HG03439 (cell line): Measurements from ENCODE around the gene FBXL17.
"Not testable (repeated sequence)": the region's sequence is repeated elsewhere in the genome, so short reads cannot be mapped to it uniquely, and the experiment has no call there.

ENCODE experiments used
- ATAC-seq: cut with Tn5 transposase; IDR thresholded peaks from one replicate; pipeline ENCODE4 v1.9.1; 2021; ENCODE audit warnings: mild to moderate bottlenecking, moderate library complexity; ENCODE audit not compliant: unreplicated experiment

FBXL17 gene

DNA sequence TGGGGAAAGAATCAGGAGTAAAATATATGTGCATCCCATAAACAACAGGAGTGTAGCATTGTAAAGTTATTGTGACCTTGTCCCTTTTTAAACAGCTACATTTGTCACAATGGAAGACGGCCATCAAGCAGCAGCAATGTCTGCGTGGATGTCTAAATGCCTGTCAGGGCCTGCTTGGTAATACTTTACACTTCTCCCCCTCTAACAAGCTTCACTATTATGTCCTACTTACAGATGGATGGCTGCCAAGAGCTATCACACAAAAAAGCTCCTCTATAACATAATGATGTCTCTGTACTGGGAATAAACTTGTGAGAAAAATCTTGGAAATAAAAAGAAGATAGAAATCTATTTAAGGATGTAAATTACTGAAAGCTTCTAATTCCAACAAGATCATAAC is 213.0 kb downstream of the FBXL17 start:
- ATAC-seq: no peak

DNA sequence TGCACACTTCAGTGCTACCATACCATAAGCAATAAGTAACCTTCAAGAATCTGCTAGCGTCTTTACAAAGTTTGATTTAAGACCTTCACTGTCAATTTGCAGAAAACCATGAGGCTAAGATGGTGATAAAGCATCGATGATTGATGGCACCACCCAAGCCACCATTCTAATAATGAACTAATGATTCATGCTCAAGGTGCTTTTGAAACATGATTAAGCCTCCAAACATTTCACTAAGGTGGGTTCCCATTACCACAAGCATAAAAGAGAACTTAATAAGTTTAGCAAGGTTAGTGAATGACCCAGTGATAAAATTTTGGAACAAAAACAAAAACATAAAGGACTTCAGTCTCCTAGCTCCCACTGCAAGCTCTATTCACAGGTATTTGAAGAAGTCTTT is 214.7 kb downstream of the FBXL17 start:
- no peak for ATAC-seq

DNA sequence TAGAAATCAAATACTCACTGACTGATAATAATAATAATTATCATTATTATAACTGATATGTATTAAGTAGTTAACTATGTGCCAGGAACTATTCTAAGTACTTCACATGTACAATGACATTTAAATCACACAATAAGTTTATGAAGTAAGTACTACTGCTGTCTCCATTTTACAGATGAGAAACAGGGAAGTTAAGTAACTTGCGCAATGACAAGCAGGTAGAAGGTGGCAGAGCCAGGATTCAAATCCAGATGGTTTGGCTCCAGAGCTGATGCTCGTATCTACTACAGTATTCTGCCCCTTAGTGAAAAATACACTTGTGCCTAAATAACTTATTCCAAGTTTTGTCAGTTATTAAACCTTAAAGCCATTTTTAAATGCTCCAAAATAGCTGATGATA is 217.3 kb downstream of the FBXL17 start:
- no peak for ATAC-seq

DNA sequence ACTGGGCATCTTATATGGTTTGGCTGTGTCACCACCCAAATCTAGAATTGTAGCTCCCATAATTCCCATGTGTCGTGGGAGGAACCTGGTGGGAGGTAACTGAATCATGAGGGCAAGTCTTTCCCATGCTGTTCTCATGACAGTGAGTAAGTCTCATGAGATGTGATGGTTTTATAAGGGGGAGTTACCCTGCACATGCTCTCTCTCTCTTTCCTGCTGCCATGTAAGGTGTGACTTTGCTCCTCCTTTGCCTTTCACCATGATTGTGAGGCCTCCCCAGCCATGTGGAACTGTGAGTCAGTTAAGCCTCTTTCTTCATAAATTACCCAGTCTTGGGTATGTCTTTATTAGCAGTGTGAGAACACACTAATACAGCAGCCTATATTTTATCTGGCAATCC is 229.0 kb downstream of the FBXL17 start:
- ATAC-seq: not testable (repeated sequence)

DNA sequence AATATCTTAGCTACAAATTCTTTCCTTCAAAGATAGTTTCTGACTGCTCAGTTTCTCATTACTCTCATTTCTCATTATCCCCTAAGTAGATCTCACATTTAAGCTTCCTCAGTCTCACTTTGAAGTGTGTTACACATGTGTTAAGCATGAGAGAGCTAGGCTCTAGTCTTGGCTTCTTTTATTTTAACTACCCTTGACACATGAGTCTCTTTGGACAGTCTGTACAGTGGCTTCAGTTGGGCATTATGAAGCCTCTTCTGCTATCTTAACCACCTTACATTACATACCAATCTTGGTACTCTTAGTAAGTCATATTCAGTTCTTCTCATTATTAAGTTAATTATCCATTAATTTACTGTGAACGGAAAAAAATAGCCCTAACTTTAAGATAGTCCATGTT is 232.5 kb downstream of the FBXL17 start:
- ATAC-seq: no peak

DNA sequence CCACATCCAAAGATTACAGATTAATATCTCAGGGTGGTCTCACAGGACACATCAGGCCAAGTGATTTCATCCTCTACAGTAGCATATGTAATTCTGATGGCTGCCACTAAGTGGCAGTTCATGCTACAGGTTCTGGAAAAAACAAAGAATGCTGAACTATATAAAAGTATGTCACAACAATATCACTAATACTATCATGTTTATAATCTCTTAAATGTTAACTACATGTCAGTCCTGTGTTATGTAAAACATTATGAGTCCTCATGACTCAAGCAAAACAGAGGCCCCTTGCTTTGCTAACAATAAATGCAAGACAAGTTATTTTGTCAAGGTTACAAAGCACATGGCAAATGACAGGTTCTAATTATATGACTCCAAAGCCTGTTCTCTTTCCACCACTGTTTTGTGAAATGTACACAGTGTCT is 233.2 kb downstream of the FBXL17 start:
- ATAC-seq: no peak

DNA sequence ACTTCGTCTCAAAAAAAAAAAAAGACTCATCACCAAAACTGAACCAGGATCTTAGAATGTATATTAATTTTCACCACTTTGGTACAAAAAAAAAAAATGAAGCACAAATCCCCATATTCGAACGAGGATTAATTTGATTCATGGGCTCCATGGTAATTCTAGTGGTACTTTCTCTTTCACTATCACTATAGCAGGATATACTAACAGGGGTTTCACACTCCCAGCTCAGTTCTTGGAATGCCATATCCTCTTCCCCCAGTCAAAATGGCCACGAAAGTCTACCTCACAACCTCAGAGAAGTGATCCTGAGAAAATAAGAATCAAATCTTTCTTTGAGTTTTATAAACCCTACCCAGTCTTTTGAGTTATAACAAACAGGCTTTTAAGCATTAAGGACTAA is 235.7 kb downstream of the FBXL17 start:
- ATAC-seq: no peak

DNA sequence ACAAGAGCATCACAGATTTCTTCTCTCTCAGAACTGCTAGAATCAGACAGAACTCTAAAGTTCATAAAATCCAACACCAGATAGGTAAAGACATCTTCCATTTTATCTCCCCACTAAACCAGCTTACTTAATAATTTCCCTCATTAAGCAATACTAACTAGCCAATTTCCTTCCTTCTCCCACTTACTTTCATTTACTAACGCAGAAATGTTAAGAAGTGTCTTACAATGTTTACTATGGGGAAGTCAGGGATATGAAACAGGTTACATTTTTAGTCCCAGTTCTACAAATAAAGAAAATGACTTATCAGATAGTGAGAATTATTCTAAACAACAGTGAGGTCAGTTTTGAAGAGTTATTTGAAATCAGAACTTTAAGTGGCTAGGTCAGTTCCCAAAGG is 236.5 kb downstream of the FBXL17 start:
- no peak for ATAC-seq

DNA sequence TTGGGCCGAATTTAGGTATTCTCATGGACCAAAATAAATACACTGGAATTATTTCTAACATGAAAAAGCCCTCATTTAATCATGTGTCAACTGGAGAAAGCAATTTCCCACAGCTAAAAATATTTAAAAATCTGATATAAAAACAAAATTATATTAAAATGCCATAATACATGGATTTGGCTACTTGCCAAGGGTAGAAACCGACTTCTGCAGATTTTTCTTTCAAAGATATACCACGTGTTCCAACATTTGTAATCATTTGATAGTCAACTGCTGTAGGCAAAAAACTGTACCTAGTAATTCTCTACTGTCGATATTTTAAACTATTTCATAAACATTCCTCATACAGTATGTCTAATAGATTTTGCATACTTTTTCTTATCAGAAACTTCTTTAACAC is 237.6 kb downstream of the FBXL17 start:
- no peak for ATAC-seq

DNA sequence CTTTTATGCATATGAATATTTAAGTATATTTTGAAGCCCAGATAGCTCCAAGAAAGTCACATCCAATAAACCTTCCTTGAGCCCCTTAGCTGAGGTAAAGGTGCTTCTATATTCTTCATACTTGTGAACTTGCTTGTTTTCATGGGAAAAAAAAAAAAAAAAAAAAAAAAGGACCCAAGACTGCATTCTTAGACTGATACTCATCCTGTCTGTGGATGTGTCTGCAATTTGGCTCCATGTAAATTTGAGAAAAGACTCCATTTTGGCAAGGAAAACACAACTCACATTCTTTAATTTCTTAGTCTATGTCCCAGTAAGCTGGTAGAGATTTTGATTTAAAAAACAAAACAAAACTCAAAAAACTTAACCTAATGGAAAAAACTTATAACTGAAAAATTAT is 238.3 kb downstream of the FBXL17 start:
- no peak for ATAC-seq

DNA sequence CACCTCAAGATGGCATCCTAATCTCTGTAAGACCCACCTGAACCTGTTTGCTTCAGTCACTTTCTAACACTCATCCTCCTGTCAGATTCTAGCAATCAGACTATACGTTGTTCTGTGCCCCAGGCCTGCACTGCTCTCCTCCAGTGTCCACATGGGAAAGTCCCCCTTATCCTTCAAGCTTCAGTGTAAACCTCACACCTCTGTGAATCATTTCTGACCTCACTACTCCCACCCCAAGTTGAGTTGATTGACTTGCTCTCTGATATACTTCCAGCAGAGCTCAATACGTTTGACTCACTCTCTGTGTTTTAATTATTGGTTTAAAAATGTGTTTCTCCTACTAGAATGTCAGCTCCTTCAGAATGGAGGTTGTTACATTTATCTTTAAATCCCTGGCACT is 240.2 kb downstream of the FBXL17 start:
- no peak for ATAC-seq

DNA sequence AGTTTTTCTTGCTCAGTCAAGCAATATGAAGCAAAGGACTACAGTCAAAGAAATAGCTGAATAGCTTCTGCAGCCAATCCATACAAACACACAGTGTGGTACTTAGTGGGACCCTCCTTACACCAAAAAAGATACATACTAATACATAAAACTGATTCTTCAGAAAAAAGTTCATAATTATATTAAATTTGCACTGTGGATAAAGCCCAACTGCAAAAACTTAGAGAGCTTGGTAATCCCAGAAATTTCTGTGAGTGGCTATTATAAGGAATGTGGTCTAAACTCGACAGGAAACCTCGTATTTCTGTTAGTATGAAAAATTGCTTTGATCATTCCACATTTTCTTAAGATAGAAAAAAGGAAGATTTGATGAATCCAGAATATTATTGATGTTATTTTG is 245.4 kb downstream of the FBXL17 start:
- no peak for ATAC-seq

DNA sequence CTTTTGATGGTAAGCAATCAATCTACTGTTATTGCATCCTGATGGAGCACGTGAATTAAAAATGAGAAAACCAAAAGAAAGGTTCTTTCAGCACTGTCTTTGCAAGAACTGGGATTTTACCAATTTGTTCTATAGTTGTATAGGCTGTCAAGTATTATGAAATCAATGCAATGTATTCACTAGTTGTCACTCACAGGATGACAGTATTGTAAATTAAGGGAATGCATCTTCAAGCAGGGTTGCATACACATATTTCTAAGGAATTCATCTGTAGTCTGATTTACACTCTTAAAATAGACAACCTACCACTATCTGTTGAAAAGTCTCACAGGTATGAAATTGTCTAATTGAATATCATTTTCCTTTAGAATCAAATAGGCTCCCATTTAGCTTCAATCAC is 252.8 kb downstream of the FBXL17 start:
- no peak for ATAC-seq

DNA sequence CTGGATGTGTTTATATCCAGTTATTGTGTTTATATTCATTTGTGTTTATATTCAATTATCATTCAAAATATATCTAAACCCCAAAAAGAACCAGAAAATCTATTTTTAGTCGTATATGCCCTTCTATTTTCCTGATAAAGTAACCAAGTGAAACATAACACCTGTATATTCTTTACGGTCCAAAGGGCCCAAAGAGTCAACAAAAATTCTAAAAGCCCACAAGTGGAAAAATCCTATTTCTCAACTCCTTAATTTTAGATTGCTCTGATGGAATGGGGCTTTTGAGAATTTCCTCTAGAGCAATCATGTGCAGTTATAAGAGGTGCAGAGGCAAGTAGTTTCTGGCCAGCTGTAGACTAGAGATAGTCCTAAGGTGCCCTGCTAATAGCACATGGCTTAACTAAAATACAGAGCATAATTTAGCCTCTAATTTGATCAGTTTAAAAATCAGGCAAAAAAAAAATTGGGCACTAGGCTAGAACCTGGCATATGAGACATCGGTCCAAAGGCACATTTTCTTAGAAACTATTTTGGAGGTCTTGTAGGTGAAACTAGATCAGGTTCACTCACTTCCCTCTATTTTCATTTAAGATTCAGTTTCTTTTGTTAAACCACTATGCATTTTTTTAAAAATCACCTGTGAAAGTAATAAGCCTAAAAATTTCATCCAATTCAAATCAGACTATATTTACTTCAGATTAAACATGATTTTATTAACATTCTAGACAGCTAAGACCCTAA is 256.0 kb downstream of the FBXL17 start:
- no peak for ATAC-seq

DNA sequence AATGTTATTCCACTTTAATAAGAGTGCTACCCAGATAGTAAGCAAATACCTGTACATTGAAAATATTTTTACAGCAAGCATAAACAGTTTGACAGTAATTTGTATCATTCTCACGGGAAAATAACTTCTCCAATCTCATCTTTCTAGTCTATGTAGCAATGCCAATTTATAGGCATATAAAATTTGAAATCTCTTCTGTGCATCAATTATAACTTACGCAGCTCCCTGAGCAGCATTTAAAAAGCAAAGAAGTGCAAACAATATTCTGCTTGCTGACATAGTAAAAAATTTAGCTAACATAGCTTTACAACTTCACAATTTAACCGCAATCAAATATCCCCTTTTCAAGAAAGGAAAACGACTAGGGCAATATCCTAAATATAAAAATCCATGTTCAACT is 257.3 kb downstream of the FBXL17 start:
- no peak for ATAC-seq

DNA sequence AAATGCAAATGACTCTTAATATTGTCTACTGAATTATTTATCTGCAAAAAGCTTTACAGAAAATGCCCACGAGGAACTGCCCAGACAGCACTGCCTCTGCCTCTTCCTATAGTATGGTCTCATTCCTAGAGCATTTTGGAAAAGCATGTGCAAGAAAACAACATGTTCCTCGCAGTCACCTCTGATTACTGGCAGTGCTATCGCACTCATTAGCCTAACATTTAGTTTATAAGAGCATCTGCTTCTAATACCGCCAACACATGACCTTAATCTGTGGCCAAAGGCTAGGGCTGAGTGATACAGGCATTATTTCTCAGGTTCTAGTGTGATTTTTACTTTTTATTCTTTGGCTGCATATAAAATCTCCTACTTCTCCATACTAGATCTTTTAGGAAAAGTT is 259.2 kb downstream of the FBXL17 start:
- ATAC-seq: no peak

DNA sequence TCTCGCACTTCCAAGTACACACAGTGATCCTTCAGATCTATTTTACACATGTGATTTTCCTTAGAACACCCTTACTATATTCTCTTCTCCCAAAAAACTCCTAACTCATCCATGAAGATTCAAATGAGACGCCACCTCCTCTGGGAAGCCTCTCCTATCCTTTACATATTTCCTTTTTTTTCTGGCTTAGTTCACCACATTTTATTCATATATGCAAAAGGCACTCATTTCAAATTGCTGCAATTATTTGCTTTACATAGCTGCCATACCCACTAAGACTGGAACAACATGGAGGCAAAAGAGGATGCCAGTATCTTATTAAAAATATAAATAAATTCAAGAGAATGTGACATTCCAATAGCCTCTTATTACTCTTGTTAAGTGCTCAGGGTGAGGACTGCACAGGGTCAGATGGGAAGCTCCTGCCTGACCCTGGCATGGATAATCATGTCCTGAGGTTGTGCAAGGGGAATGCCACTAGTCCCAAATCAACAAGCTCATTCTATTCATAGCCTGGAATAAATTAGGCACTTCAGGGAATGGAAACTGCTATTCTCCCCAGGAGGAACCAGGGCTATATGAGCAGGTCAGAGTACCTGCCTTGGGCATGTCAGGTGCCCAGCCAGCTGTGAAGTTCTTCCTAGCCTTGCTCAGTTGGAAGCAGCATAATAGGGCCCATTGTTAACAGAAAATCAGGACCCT is 262.9 kb downstream of the FBXL17 start:
- no peak for ATAC-seq

DNA sequence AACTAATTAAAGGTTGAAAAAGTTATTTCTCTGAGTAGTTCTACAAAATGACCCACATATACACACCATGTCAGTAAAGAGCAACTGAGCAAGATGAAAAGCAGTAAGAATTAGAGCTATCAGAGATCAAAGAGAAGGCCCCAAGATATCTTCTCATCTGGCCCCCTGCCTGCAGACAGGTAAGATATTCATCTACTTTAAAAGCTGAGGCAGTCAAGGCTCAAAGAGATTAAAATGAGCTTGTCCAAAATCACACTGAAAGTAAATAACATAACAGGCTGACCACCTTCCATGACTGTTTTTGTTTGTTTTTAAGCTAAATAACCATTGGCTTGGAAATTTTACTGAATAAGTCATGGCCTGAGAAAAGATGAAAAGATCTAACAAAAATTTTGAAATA is 266.2 kb downstream of the FBXL17 start:
- no peak for ATAC-seq

DNA sequence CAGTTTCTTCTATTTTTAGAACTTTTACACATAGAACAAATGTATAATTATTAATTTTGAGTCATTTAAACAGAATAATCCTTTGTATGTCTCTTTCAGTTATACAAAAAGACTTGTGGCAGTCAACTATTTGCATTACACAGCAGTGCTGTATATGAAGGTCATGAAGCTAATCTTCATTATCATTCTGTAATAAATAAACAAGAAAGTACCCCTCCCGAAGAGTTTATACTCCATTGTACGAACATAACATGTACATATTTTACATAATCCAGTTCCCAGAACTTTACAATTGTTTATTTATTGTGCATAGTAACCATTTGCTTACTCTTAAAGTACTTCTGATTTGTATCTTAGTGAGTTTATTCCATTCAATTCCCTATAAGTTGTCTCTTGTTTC is 267.9 kb downstream of the FBXL17 start:
- no peak for ATAC-seq

DNA sequence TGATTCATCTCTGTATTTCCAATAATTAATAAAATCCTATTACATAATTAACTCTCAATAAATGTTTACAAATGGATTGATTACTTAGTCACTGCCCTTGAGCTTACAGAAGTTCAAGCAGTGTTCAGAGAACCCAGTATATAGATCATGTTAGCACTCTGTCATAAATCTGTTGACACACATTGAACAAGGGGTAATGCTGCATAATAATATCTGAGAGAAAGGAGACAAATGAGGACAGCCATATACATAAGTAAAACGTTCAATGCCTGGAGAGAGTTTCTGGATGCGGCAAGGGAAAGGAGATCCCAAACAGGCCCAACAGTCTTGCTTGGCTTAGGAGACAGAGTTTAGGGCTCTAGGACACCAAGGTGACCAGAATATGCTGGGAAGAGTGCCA is 270.2 kb downstream of the FBXL17 start:
- ATAC-seq: no peak

DNA sequence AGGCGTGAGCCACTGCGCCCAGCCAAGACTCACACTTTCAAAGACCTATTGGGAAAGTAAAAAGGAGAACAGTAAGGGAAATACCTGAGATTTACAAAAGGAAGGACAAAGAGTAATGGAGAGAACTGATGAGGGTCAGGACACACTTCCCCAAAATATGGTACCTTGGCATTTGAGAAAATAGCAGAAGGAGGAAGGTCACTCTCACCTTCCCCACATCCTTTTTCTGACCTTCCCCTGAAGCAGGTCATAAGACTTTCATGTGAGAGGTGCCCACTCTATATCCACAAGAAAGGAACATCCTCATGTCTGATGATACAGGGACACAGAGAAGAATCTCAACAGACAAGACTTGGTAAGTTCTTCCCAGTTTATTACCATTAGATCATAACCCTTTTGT is 272.8 kb downstream of the FBXL17 start:
- no peak for ATAC-seq

DNA sequence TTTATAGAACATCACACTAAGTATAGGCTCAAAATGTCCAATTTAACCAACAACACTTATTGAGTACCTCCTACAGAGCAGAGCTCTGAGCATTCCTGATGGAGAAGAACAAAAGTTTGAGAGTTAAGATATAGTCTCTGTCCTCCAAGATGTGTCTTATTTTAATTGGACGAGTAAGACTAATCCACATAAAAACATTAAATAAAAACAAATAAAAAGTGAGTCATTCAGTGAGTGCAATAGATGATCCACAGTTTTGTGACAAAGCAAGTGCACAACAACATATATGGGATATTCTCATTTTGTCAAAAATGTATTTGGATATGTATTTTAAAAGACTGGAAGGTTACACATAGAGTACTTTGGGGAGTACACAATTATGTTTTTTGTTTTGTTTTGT is 277.4 kb downstream of the FBXL17 start:
- ATAC-seq: no peak

DNA sequence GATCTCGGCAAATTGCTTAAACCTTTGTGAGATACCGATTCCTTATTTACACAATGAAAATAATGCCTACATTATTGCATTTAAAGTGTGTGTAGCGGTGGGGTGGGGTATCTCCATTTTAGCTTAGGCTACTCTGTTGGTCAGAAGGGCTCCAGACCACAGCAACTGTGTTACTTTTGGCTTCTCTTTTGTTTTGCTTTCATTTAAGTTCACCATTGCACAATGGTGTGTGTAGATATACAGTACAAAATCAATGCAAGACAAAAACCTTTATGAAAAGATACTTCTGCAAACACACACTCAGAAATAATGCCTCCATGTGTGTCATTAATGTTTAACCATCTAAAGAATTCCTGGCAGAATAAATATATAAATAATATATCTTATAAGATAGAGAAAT is 279.4 kb downstream of the FBXL17 start:
- ATAC-seq: no peak
